T-helper 17 cell (primary cell): ENCODE data around the gene AUP1. TPM values are rescaled to one million over a fixed set of nuclear protein-coding genes. Genes with fewer than 3 reads are reported as not detected.

ENCODE experiments used
- ATAC-seq: fragments of 150-1000 bp; cut with Tn5 transposase; 2 replicates; pipeline ENCODE4 v1.10.0; 2021; ENCODE audit warnings: mild to moderate bottlenecking, moderate library complexity
- DNase-seq, 3 donors: peaks; one replicate each; pipeline versions ENCODE4 v3.0.0 to v3.0.0-alpha.2; 2020 to 2021
- H3K9me3 ChIP-seq: one replicate; pipeline ENCODE4 v1.7.0; 2013; ENCODE audit warnings: low read length, mild to moderate bottlenecking; ENCODE audit not compliant: control insufficient read depth, poor library complexity, severe bottlenecking
- H3K27ac Mint-ChIP-seq: one replicate; pipeline ENCODE4 v1.8.0; 2022; ENCODE audit warnings: mild to moderate bottlenecking, moderate library complexity, mixed read lengths
- H3K27me3 Mint-ChIP-seq: one replicate; pipeline ENCODE4 v1.8.0; 2022; ENCODE audit warnings: mixed read lengths
- H3K36me3 Mint-ChIP-seq: one replicate; pipeline ENCODE4 v1.8.0; 2022; ENCODE audit warnings: low read depth, mixed read lengths
- H3K4me1 Mint-ChIP-seq: one replicate; pipeline ENCODE4 v1.8.0; 2022; ENCODE audit warnings: mild to moderate bottlenecking, mixed read lengths
- H3K4me3 Mint-ChIP-seq: one replicate; pipeline ENCODE4 v1.8.0; 2022; ENCODE audit warnings: mild to moderate bottlenecking, moderate library complexity, mixed read lengths
- total RNA-seq, 4 donors: library from RNA in 2 of 4; stranded (reverse) in 2 of 4; gene quantifications; one replicate each; pipeline ENCODE4 v1.2.3 and lab custom pipeline; 2022 to 2026

Gene AUP1
- total RNA-seq, 2 donors from 2014 or later, result 139 to 153 TPM

- peak within 1 kb of the TSS; percentile 92 for H3K27ac Mint-ChIP-seq
- H3K4me1 Mint-ChIP-seq, result peaks cover 23% of the 10 kb centered on the region
- peaks cover 7% of the 10 kb centered on the region for H3K36me3 Mint-ChIP-seq
- peak within 1 kb of the TSS; percentile 91 for H3K4me3 Mint-ChIP-seq
- peak; percentile 66 to 84 (median 78) for DNase-seq
- peaks cover 28% of the 10 kb centered on the region for H3K27me3 Mint-ChIP-seq
- peak; percentile 82 for ATAC-seq
- H3K9me3 ChIP-seq, result no peaks in the 10 kb centered on the region
These were observed 24.6 kb upstream of the AUP1 start, which contains the start of the genes DOK1 and LOXL3 for GRCh38 chr2:74553892-74554819. Gene DOK1 (plus strand): TSS chr2:74554720. CDS start chr2:74554755, 35 bp downstream. Gene LOXL3 (minus strand): TSS chr2:74553942. CDS start chr2:74552634, 1,308 bp downstream.

GRCh38 chr2:74552914-74553811 lies 23.7 kb upstream of the AUP1 start:
- no peaks in the 10 kb centered on the region for H3K9me3 ChIP-seq
- peaks cover 27% of the 10 kb centered on the region for H3K4me1 Mint-ChIP-seq
- peaks cover 11% of the 10 kb centered on the region for H3K36me3 Mint-ChIP-seq
- H3K27ac Mint-ChIP-seq, result peak overlapping the region; percentile 92
- H3K27me3 Mint-ChIP-seq, result peaks cover 34% of the 10 kb centered on the region
- DNase-seq (no peak), ATAC-seq (no peak)
- peak overlapping the region; percentile 91 for H3K4me3 Mint-ChIP-seq

- ATAC-seq (no peak), DNase-seq (no peak)
These were observed 22.7 kb upstream of the AUP1 start for GRCh38 chr2:74551942-74552913.

GRCh38 chr2:74551530-74551929 lies 22.0 kb upstream of the AUP1 start:
- H3K4me1 Mint-ChIP-seq, result peaks cover 29% of the 10 kb centered on the region
- peaks cover 15% of the 10 kb centered on the region for H3K36me3 Mint-ChIP-seq
- ATAC-seq (no peak), DNase-seq (no peak)
- no peaks in the 10 kb centered on the region for H3K9me3 ChIP-seq
- H3K4me3 Mint-ChIP-seq, result no peak overlapping the region
- H3K27me3 Mint-ChIP-seq, result peaks cover 47% of the 10 kb centered on the region
- H3K27ac Mint-ChIP-seq, result no peak overlapping the region

More at GRCh38 chr2:74551942-74552913, 22.7 kb upstream of the AUP1 start:
- peaks cover 43% of the 10 kb centered on the region for H3K27me3 Mint-ChIP-seq
- H3K27ac Mint-ChIP-seq, result peak overlapping the region; percentile 92
- peak overlapping the region; percentile 83 for H3K4me3 Mint-ChIP-seq
- H3K36me3 Mint-ChIP-seq, result peaks cover 14% of the 10 kb centered on the region
- H3K4me1 Mint-ChIP-seq, result peaks cover 29% of the 10 kb centered on the region
- no peaks in the 10 kb centered on the region for H3K9me3 ChIP-seq

GRCh38 chr2:74550231-74550630 lies 20.7 kb upstream of the AUP1 start:
- H3K4me3 Mint-ChIP-seq, result no peak overlapping the region
- H3K9me3 ChIP-seq, result no peaks in the 10 kb centered on the region
- ATAC-seq (no peak), DNase-seq (no peak)
- H3K36me3 Mint-ChIP-seq, result peaks cover 18% of the 10 kb centered on the region
- peaks cover 24% of the 10 kb centered on the region for H3K4me1 Mint-ChIP-seq
- no peak overlapping the region for H3K27ac Mint-ChIP-seq
- H3K27me3 Mint-ChIP-seq, result peaks cover 60% of the 10 kb centered on the region

- Mint-ChIP-seq H3K27me3 (peaks cover 66% of the 10 kb centered on the region), H3K27ac (no peak overlapping the region), H3K4me1 (peaks cover 23% of the 10 kb centered on the region), H3K36me3 (peaks cover 18% of the 10 kb centered on the region), H3K4me3 (peak overlapping the region; percentile 75)
- H3K9me3 ChIP-seq, result no peaks in the 10 kb centered on the region
- DNase-seq (no peak), ATAC-seq (no peak)
These were observed 19.7 kb upstream of the AUP1 start for GRCh38 chr2:74548900-74549826.

GRCh38 chr2:74548285-74548899 lies 18.9 kb upstream of the AUP1 start:
- peak overlapping the region; percentile 79 for H3K4me3 Mint-ChIP-seq
- no peak overlapping the region for H3K27ac Mint-ChIP-seq
- no peak for DNase-seq
- peaks cover 68% of the 10 kb centered on the region for H3K27me3 Mint-ChIP-seq
- peak; percentile 21 for ATAC-seq
- H3K4me1 Mint-ChIP-seq, result peaks cover 20% of the 10 kb centered on the region
- peaks cover 18% of the 10 kb centered on the region for H3K36me3 Mint-ChIP-seq
- H3K9me3 ChIP-seq, result no peaks in the 10 kb centered on the region

GRCh38 chr2:74546004-74546403 lies 16.5 kb upstream of the AUP1 start:
- ATAC-seq (no peak), DNase-seq (no peak)
- H3K4me1 Mint-ChIP-seq, result peaks cover 10% of the 10 kb centered on the region
- H3K9me3 ChIP-seq, result no peaks in the 10 kb centered on the region
- H3K27me3 Mint-ChIP-seq, result peaks cover 76% of the 10 kb centered on the region
- H3K36me3 Mint-ChIP-seq, result peaks cover 18% of the 10 kb centered on the region
- H3K27ac Mint-ChIP-seq, result no peak overlapping the region
- H3K4me3 Mint-ChIP-seq, result no peak overlapping the region

- Mint-ChIP-seq H3K4me1 (peaks cover 10% of the 10 kb centered on the region), H3K27me3 (peaks cover 69% of the 10 kb centered on the region), H3K4me3 (no peak overlapping the region), H3K27ac (no peak overlapping the region), H3K36me3 (peaks cover 16% of the 10 kb centered on the region)
- no peak for DNase-seq
- ATAC-seq, result no peak
- no peaks in the 10 kb centered on the region for H3K9me3 ChIP-seq
These were observed 15.1 kb upstream of the AUP1 start for GRCh38 chr2:74544634-74545033.

- no peak for DNase-seq
- Mint-ChIP-seq H3K4me1 (peaks cover 4% of the 10 kb centered on the region), H3K27ac (peak overlapping the region; percentile 53), H3K4me3 (no peak overlapping the region), H3K27me3 (peaks cover 74% of the 10 kb centered on the region), H3K36me3 (peaks cover 11% of the 10 kb centered on the region)
- H3K9me3 ChIP-seq, result no peaks in the 10 kb centered on the region
- ATAC-seq, result no peak
These were observed 13.5 kb upstream of the AUP1 start for GRCh38 chr2:74542978-74543377.

GRCh38 chr2:74540291-74540690 lies 10.8 kb upstream of the AUP1 start:
- Mint-ChIP-seq H3K4me3 (no peak overlapping the region), H3K27ac (no peak overlapping the region), H3K4me1 (peaks cover 4% of the 10 kb centered on the region), H3K27me3 (peaks cover 60% of the 10 kb centered on the region), H3K36me3 (peaks cover 8% of the 10 kb centered on the region)
- DNase-seq (no peak), ATAC-seq (no peak)
- no peaks in the 10 kb centered on the region for H3K9me3 ChIP-seq
